ENCODE data around the gene CNTNAP3B. TPM values are rescaled to one million over a fixed set of nuclear protein-coding genes. Genes with fewer than 3 reads are reported as not detected.
"Not testable (repeated sequence)": the region's sequence is repeated elsewhere in the genome, so short reads cannot be mapped to it uniquely, and the experiment has no call there.

Gene CNTNAP3B
- total RNA-seq, 1 experiment from 2014 or later: 15.7 TPM

DNA sequence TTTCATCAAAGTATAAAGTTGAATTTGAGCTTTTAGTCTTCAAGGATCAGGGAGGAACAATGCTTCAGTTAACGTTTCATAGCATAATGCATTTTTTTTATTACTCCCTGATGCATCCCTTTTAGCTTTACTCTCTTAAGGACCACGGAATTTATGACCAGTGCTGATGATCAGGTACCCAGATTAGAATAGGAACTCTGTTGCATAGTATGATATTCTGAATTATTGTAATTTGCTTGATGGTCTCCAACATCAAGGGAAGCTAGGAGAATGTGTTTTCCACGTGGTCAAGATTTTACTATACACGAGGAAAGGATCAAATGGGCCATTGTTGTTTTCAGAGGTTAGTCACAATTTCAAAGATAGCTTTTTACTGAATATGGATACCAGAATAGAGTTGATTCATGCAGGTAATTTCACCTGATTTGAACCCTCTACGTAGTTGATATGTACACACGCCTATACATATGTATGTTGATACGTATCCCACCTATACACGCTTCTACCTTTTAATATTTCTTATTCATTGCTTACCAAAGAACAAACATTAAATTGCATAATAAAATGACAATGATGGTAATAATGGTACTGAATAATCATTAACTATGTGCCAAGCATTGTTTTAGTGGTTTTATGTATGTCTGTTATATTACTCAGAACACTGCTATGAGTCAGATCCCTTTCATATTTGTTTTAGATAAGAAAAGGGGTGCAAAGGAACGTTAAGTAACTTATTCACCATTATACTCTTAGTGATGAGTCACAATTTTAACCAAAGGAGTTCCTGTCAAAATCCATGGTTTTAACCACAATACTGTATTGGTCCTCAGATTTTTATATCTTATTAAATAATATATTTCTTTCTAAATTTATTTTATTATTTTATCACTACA is 277.1 kb downstream of the CNTNAP3B start:
- not testable (repeated sequence) for H3K27me3 ChIP-seq, H3K4me3 ChIP-seq, H3K36me3 ChIP-seq, DNase-seq, H3K9me3 ChIP-seq

GRCh38 chr9:41847829-41848228 is 281.4 kb downstream of the CNTNAP3B start:
- not testable (repeated sequence) for H3K9me3 ChIP-seq, H3K4me3 ChIP-seq, DNase-seq, H3K27me3 ChIP-seq, H3K36me3 ChIP-seq

Other genes with a start within 250 kb of the CNTNAP3B start
- not detected in 2 replicates for gene SPATA31A6, start 54.2 kb upstream of the CNTNAP3B start, total RNA-seq (2014; rRNA removed; shearing (Covaris generic); ENCODE audit: low replicate concordance)